ENCODE measurements around the gene CD82. TPM values are rescaled to one million over a fixed set of nuclear protein-coding genes. Genes with fewer than 3 reads are reported as not detected.

The CD82 gene
- total RNA-seq, 1 experiment from 2014 or later: 4.5 TPM

DNA sequence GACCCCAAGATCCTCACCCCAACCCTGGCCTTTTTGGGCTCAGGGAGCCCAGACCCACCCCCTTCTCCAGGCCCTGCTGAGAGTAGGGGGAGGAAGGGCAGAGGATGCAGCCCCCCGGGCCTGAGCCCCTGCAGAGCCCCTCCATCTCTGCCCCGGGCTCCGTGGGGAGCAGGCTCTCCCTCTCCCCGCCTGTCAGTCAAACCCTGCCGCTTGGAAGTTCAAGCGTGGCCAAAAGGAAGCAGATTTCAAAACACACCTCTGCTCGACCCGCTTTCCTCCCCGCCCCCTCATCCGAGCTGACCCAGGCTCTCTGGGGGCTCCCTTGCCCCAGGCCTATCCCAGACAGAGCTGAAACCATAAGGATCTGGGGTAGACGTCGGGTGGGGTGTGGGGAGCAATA, 39.0 kb upstream of the CD82 start:
- no peaks in the 10 kb centered on the region; a peak in 1 of 5 replicates for H3K9me3 Mint-ChIP-seq
- Histone ChIP-seq H2BK15ac (ENCODE audit: low read depth, low read length) (no peak overlapping the region), H3K9ac (ENCODE audit: extremely low read depth, insufficient read length, low read length) (no peak overlapping the region), H3K23ac (ENCODE audit: insufficient read length, low read depth, low read length) (no peak overlapping the region), H4K8ac (replicated peaks; ENCODE audit: insufficient read length, low read depth, low read length) (no peak overlapping the region), H3K79me1 (ENCODE audit: insufficient read depth, low read depth, low read length, poor library complexity, severe bottlenecking) (no peaks in the 10 kb centered on the region), H2BK5ac (ENCODE audit: insufficient read length, low read length) (no peak overlapping the region), H3K4me2 (ENCODE audit: insufficient read depth, insufficient read length, low read length) (no peak overlapping the region), H2AK5ac (ENCODE audit: insufficient read length, low read length) (no peak overlapping the region), H4K91ac (ENCODE audit: insufficient read length, low read depth, low read length) (no peak overlapping the region), H2BK12ac (ENCODE audit: insufficient read length, low read depth, low read length) (no peak overlapping the region), H3K56ac (ENCODE audit: insufficient read length, low read depth, low read length) (no peak overlapping the region), H4K5ac (ENCODE audit: insufficient read length, low read depth, low read length) (no peak overlapping the region), H3K23me2 (ENCODE audit: insufficient read length, low read depth, low read length, poor library complexity, severe bottlenecking) (no peaks in the 10 kb centered on the region), H3T11ph (ENCODE audit: low read length) (no peak overlapping the region), H3K18ac (ENCODE audit: insufficient read length, low read depth, low read length) (no peak overlapping the region), H2BK20ac (ENCODE audit: low read depth, low read length, poor library complexity, severe bottlenecking) (no peak overlapping the region), H4K20me1 (ENCODE audit: control insufficient read depth, insufficient read depth, insufficient read length) (no peaks in the 10 kb centered on the region), H3K27me3 (ENCODE audit: insufficient read depth, low read length) (no peaks in the 10 kb centered on the region), H3K27ac (ENCODE audit: insufficient read length, low read depth, low read length) (no peak overlapping the region), H3K4ac (ENCODE audit: low read depth, low read length) (no peak overlapping the region), H2AFZ (ENCODE audit: low read length) (no peak overlapping the region), H3K4me1 (ENCODE audit: insufficient read depth, low read length) (no peaks in the 10 kb centered on the region), H3K9me3 (ENCODE audit: control insufficient read depth, low read depth, low read length) (no peaks in the 10 kb centered on the region), H3K79me2 (ENCODE audit: insufficient read depth, low read length) (no peaks in the 10 kb centered on the region), H2BK120ac (ENCODE audit: low read depth, low read length, poor library complexity, severe bottlenecking) (no peak overlapping the region), H3K14ac (ENCODE audit: insufficient read depth, low read length) (no peak overlapping the region)
- no peak for DNase-seq
- peaks cover 4% of the 10 kb centered on the region for H3K27me3 Mint-ChIP-seq (ENCODE audit: low read depth)
- no peaks in the 10 kb centered on the region for H3K36me3 Mint-ChIP-seq (ENCODE audit: insufficient read depth in 1 of 3, low read depth in 3 of 3)
- TF ChIP-seq, protein P1, sequence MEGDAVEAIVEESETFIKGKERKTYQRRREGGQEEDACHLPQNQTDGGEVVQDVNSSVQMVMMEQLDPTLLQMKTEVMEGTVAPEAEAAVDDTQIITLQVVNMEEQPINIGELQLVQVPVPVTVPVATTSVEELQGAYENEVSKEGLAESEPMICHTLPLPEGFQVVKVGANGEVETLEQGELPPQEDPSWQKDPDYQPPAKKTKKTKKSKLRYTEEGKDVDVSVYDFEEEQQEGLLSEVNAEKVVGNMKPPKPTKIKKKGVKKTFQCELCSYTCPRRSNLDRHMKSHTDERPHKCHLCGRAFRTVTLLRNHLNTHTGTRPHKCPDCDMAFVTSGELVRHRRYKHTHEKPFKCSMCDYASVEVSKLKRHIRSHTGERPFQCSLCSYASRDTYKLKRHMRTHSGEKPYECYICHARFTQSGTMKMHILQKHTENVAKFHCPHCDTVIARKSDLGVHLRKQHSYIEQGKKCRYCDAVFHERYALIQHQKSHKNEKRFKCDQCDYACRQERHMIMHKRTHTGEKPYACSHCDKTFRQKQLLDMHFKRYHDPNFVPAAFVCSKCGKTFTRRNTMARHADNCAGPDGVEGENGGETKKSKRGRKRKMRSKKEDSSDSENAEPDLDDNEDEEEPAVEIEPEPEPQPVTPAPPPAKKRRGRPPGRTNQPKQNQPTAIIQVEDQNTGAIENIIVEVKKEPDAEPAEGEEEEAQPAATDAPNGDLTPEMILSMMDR (conservative IDR thresholded peaks at IDR 0.05): no peak
- peaks cover 12 to 45% of the 10 kb centered on the region in 2 experiments for H3K4me1 Mint-ChIP-seq
- H3K4me3 Mint-ChIP-seq: no peak overlapping the region
- no peak overlapping the region for H3K27ac Mint-ChIP-seq
- no CpG with 5 or more reads among the region's 12 CpGs for WGBS (ENCODE audit: extremely low coverage, insufficient read length, low lambda C conversion rate)
